MM.1S (cell line): ENCODE results near the gene CREBZF.

Experiments
- DNase-seq: peaks from one replicate; pipeline ENCODE4 v3.0.0-alpha.2; 2015
- H2AFZ ChIP-seq: fragments of 300-600 bp; sonication (generic); 2 replicates; pipeline ENCODE4 v1.6.0; 2016; ENCODE audit warnings: antibody characterized with exemption, low read length
- H3F3A ChIP-seq: fragments of 300-600 bp; sonication (generic); 2 replicates; pipeline ENCODE4 v1.6.1; 2016; ENCODE audit warnings: mild to moderate bottlenecking, antibody characterized with exemption, low read length, moderate library complexity, mixed read lengths; ENCODE audit not compliant: insufficient read depth
- H3K27ac ChIP-seq: fragments of 300-600 bp; sonication (generic); 2 replicates; pipeline ENCODE4 v1.5.1; 2016; ENCODE audit warnings: mild to moderate bottlenecking, low read length
- H3K27me3 ChIP-seq: fragments of 300-600 bp; sonication (generic); replicated peaks from 2 replicates; pipeline ENCODE4 v1.6.0; 2016; ENCODE audit warnings: low read length; ENCODE audit not compliant: insufficient read depth
- H3K36me3 ChIP-seq: fragments of 300-600 bp; sonication (generic); replicated peaks from 2 replicates; pipeline ENCODE4 v1.6.1; 2016; ENCODE audit warnings: mild to moderate bottlenecking, low read length, mixed read lengths; ENCODE audit not compliant: insufficient read depth
- H3K4me1 ChIP-seq: fragments of 300-600 bp; sonication (generic); 2 replicates; pipeline ENCODE4 v1.6.1; 2016; ENCODE audit warnings: low read length, mixed read lengths
- H3K4me2 ChIP-seq: fragments of 300-600 bp; sonication (generic); 2 replicates; pipeline ENCODE4 v1.6.0; 2016; ENCODE audit warnings: low read depth, low read length
- H3K4me3 ChIP-seq: fragments of 300-600 bp; sonication (generic); 2 replicates; pipeline ENCODE4 v1.5.1; 2016; ENCODE audit warnings: low read length, mixed read lengths
- H3K79me2 ChIP-seq: fragments of 300-600 bp; sonication (generic); 2 replicates; pipeline ENCODE4 v1.6.1; 2016; ENCODE audit warnings: mixed run types, low read length, mixed read lengths
- H3K9ac ChIP-seq: fragments of 300-600 bp; sonication (generic); 2 replicates; pipeline ENCODE4 v1.6.1; 2016; ENCODE audit warnings: low read length, mixed read lengths
- H3K9me2 ChIP-seq: fragments of 300-600 bp; sonication (generic); replicated peaks from 2 replicates; pipeline ENCODE4 v1.6.1; 2016; ENCODE audit warnings: mild to moderate bottlenecking, low read length, mixed read lengths; ENCODE audit not compliant: insufficient read depth
- H3K9me3 ChIP-seq: fragments of 300-600 bp; sonication (generic); replicated peaks from 2 replicates; pipeline ENCODE4 v1.6.1; 2016; ENCODE audit warnings: mild to moderate bottlenecking, low read length, mixed read lengths; ENCODE audit not compliant: insufficient read depth
- H4K20me1 ChIP-seq: fragments of 300-600 bp; sonication (generic); 2 replicates; pipeline ENCODE4 v1.6.1; 2016; ENCODE audit warnings: mild to moderate bottlenecking, low read length, moderate library complexity, mixed read lengths; ENCODE audit not compliant: insufficient read depth
- CTCF ChIP-seq: fragments of 300-600 bp; sonication (generic); IDR thresholded peaks from 2 replicates; pipeline ENCODE4 v1.5.1; 2016; ENCODE audit warnings: antibody characterized with exemption, low read length, mixed read lengths
- EZH2 ChIP-seq: fragments of 300-600 bp; sonication (generic); optimal IDR thresholded peaks from 2 replicates; pipeline ENCODE3; 2017; ENCODE audit warnings: low read depth, mild to moderate bottlenecking, antibody characterized with exemption, low read length, mixed read lengths
- EZH2phosphoT487 ChIP-seq: fragments of 300-600 bp; sonication (generic); IDR thresholded peaks from 2 replicates; pipeline ENCODE4 v1.6.1; 2018; ENCODE audit warnings: antibody characterized with exemption, low read length

The CREBZF gene

GRCh38 chr11:85699957-85700741 lies 35.2 kb upstream of the CREBZF start:
- Histone ChIP-seq H3K79me2 (no peaks in the 10 kb centered on the region), H3K4me2 (peak overlapping the region; percentile 65), H3K36me3 (no peaks in the 10 kb centered on the region), H3K27me3 (no peaks in the 10 kb centered on the region), H3K4me3 (0 out of 2 replicates have a peak overlapping the region, but pooled peaks have one; percentile 11), H4K20me1 (no peaks in the 10 kb centered on the region), H3K9ac (no peak overlapping the region), H3F3A (peaks cover 4% of the 10 kb centered on the region; the same call in 1 of the 2 replicates), H2AFZ (peak overlapping the region; percentile 10), H3K4me1 (peaks cover 22% of the 10 kb centered on the region), H3K27ac (peak overlapping the region; percentile 4; the same call in 1 of the 2 replicates), H3K9me2 (no peaks in the 10 kb centered on the region), H3K9me3 (no peaks in the 10 kb centered on the region)
- TF ChIP-seq EZH2phosphoT487 (no peak), CTCF (no peak), EZH2 (no peak)
- DNase-seq, result peak; percentile 37

- H3K9ac ChIP-seq, result no peak overlapping the region
- no peaks in the 10 kb centered on the region for H3K9me2 ChIP-seq
- no peaks in the 10 kb centered on the region for H3K9me3 ChIP-seq
- peaks cover 4% of the 10 kb centered on the region; the same call in 1 of the 2 replicates for H3F3A ChIP-seq
- no peak overlapping the region for H3K4me3 ChIP-seq
- H3K79me2 ChIP-seq, result no peaks in the 10 kb centered on the region
- no peak overlapping the region for H3K4me2 ChIP-seq
- H3K27ac ChIP-seq, result no peak overlapping the region
- no peak for DNase-seq
- no peaks in the 10 kb centered on the region for H3K27me3 ChIP-seq
- no peak for TF ChIP-seq EZH2
- no peak for TF ChIP-seq EZH2phosphoT487
- TF ChIP-seq CTCF, result no peak
- peaks cover 22% of the 10 kb centered on the region for H3K4me1 ChIP-seq
- no peak overlapping the region for H2AFZ ChIP-seq
- no peaks in the 10 kb centered on the region for H4K20me1 ChIP-seq
- no peaks in the 10 kb centered on the region for H3K36me3 ChIP-seq
These were observed 33.3 kb upstream of the CREBZF start for GRCh38 chr11:85698195-85698594.

GRCh38 chr11:85697747-85698146 lies 32.8 kb upstream of the CREBZF start:
- H3K27ac ChIP-seq, result no peak overlapping the region
- peaks cover 4% of the 10 kb centered on the region; the same call in 1 of the 2 replicates for H3F3A ChIP-seq
- no peaks in the 10 kb centered on the region for H4K20me1 ChIP-seq
- no peak overlapping the region for H3K9ac ChIP-seq
- no peak overlapping the region for H2AFZ ChIP-seq
- no peaks in the 10 kb centered on the region for H3K27me3 ChIP-seq
- H3K36me3 ChIP-seq, result no peaks in the 10 kb centered on the region
- TF ChIP-seq EZH2phosphoT487 (no peak), EZH2 (no peak), CTCF (no peak)
- peaks cover 22% of the 10 kb centered on the region for H3K4me1 ChIP-seq
- no peaks in the 10 kb centered on the region for H3K79me2 ChIP-seq
- DNase-seq, result no peak
- no peak overlapping the region for H3K4me2 ChIP-seq
- no peak overlapping the region for H3K4me3 ChIP-seq
- no peaks in the 10 kb centered on the region for H3K9me3 ChIP-seq
- H3K9me2 ChIP-seq, result no peaks in the 10 kb centered on the region
